ENCODE data around the gene LPCAT3. TPM values are rescaled to one million over a fixed set of nuclear protein-coding genes. Genes with fewer than 3 reads are reported as not detected.

The LPCAT3 gene
- polyA plus RNA-seq, 4 donors, result 49.7 to 65.7 (median 64.2) TPM

Other genes with a start within 250 kb of the LPCAT3 start
- gene LAG3, start 246.0 kb downstream of the LPCAT3 start, polyA plus RNA-seq (ENCODE audit: insufficient read length in 4 of 4), result 1 to 10 TPM; 1.1 to 2.6 (median 1.5) TPM
- 10 to 100 TPM; 28.6 to 39.0 (median 29.5) TPM for gene CD4, start 228.9 kb downstream of the LPCAT3 start, polyA plus RNA-seq (ENCODE audit: insufficient read length in 4 of 4)
- 10 to 100 TPM; 18.9 to 37.7 (median 35.7) TPM for gene GPR162, start 196.7 kb downstream of the LPCAT3 start, polyA plus RNA-seq (ENCODE audit: insufficient read length in 4 of 4)
- gene P3H3, start 190.1 kb downstream of the LPCAT3 start, polyA plus RNA-seq (ENCODE audit: insufficient read length in 4 of 4), result 10 to 100 TPM; 23.3 to 37.5 (median 35.6) TPM
- gene GNB3, start 177.6 kb downstream of the LPCAT3 start, polyA plus RNA-seq (ENCODE audit: insufficient read length in 4 of 4), result 10 to 100 TPM in 2 of 4 donors, 1 to 10 TPM in 2; 3.1 to 12.0 (median 7.9) TPM
- gene CDCA3, start 167.2 kb downstream of the LPCAT3 start, polyA plus RNA-seq (ENCODE audit: insufficient read length in 4 of 4), result 10 to 100 TPM; 20.2 to 32.7 (median 26.4) TPM
- gene USP5, start 166.3 kb downstream of the LPCAT3 start, polyA plus RNA-seq (ENCODE audit: insufficient read length in 4 of 4), result 10 to 100 TPM; 58.3 to 73.3 (median 62.3) TPM
- gene TPI1, start 150.9 kb downstream of the LPCAT3 start, polyA plus RNA-seq (ENCODE audit: insufficient read length in 4 of 4), result 100 to 1,000 TPM; 518 to 618 (median 580) TPM
- 10 to 100 TPM in 3 of 4 donors, 1 to 10 TPM in 1; 7.8 to 19.8 (median 13.5) TPM for gene SPSB2, start 145.2 kb downstream of the LPCAT3 start, polyA plus RNA-seq (ENCODE audit: insufficient read length in 4 of 4)
- gene LRRC23, start 113.7 kb downstream of the LPCAT3 start, polyA plus RNA-seq (ENCODE audit: insufficient read length in 4 of 4), result 10 to 100 TPM; 16.5 to 24.5 (median 18.9) TPM
- gene ENO2, start 103.9 kb downstream of the LPCAT3 start, polyA plus RNA-seq (ENCODE audit: insufficient read length in 4 of 4), result 10 to 100 TPM in 3 of 4 donors, 1 to 10 TPM in 1; 9.5 to 19.4 (median 14.6) TPM
- gene ATN1, start 90.5 kb downstream of the LPCAT3 start, polyA plus RNA-seq (ENCODE audit: insufficient read length in 4 of 4), result 100 to 1,000 TPM in 3 of 4 donors, 10 to 100 TPM in 1; 85.5 to 189 (median 127) TPM
- gene RNU7-1, start 74.7 kb downstream of the LPCAT3 start, polyA plus RNA-seq (ENCODE audit: insufficient read length in 4 of 4), result 1 to 10 TPM in 1 of 4 donors, not detected in 3; 3.6 TPM
- gene C12orf57, start 74.5 kb downstream of the LPCAT3 start, polyA plus RNA-seq (ENCODE audit: insufficient read length in 4 of 4), result 100 to 1,000 TPM; 141 to 235 (median 165) TPM
- gene PTPN6, start 67.1 kb downstream of the LPCAT3 start, polyA plus RNA-seq (ENCODE audit: insufficient read length in 4 of 4), result 10 to 100 TPM; 19.2 to 27.5 (median 24.5) TPM
- 100 to 1,000 TPM; 247 to 313 (median 277) TPM for gene PHB2, start 47.8 kb downstream of the LPCAT3 start, polyA plus RNA-seq (ENCODE audit: insufficient read length in 4 of 4)
- gene EMG1, start 47.6 kb downstream of the LPCAT3 start, polyA plus RNA-seq (ENCODE audit: insufficient read length in 4 of 4), result 10 to 100 TPM; 42.6 to 49.5 (median 48.1) TPM
- gene C1S, start 42.2 kb upstream of the LPCAT3 start, polyA plus RNA-seq (ENCODE audit: insufficient read length in 4 of 4), result 10 to 100 TPM; 51.9 to 71.0 (median 56.4) TPM
- 10 to 100 TPM; 33.6 to 63.4 (median 45.5) TPM for gene C1R, start 74.0 kb upstream of the LPCAT3 start, polyA plus RNA-seq (ENCODE audit: insufficient read length in 4 of 4)
- 10 to 100 TPM; 29.5 to 43.1 (median 35.9) TPM for gene C1RL, start 90.7 kb upstream of the LPCAT3 start, polyA plus RNA-seq (ENCODE audit: insufficient read length in 4 of 4)
- gene RBP5, start 110.4 kb upstream of the LPCAT3 start, polyA plus RNA-seq (ENCODE audit: insufficient read length in 4 of 4), result 10 to 100 TPM; 49.6 to 61.2 (median 58.5) TPM
- 100 to 1,000 TPM in 1 of 4 donors, 10 to 100 TPM in 3; 74.8 to 103 (median 90.9) TPM for gene CLSTN3, start 111.9 kb upstream of the LPCAT3 start, polyA plus RNA-seq (ENCODE audit: insufficient read length in 4 of 4)
- gene PEX5, start 171.2 kb upstream of the LPCAT3 start, polyA plus RNA-seq (ENCODE audit: insufficient read length in 4 of 4), result 10 to 100 TPM; 41.6 to 51.6 (median 48.7) TPM

Measured in left renal cortex interstitium (tissue), 4 donors.